GM18499 (cell line): ENCODE measurements around the gene MRGPRF.

Experiments
- ATAC-seq: cut with Tn5 transposase; IDR thresholded peaks from one replicate; pipeline ENCODE4 v1.9.1; 2021; ENCODE audit warnings: moderate number of reproducible peaks; ENCODE audit not compliant: insufficient read depth, unreplicated experiment

The MRGPRF gene

DNA sequence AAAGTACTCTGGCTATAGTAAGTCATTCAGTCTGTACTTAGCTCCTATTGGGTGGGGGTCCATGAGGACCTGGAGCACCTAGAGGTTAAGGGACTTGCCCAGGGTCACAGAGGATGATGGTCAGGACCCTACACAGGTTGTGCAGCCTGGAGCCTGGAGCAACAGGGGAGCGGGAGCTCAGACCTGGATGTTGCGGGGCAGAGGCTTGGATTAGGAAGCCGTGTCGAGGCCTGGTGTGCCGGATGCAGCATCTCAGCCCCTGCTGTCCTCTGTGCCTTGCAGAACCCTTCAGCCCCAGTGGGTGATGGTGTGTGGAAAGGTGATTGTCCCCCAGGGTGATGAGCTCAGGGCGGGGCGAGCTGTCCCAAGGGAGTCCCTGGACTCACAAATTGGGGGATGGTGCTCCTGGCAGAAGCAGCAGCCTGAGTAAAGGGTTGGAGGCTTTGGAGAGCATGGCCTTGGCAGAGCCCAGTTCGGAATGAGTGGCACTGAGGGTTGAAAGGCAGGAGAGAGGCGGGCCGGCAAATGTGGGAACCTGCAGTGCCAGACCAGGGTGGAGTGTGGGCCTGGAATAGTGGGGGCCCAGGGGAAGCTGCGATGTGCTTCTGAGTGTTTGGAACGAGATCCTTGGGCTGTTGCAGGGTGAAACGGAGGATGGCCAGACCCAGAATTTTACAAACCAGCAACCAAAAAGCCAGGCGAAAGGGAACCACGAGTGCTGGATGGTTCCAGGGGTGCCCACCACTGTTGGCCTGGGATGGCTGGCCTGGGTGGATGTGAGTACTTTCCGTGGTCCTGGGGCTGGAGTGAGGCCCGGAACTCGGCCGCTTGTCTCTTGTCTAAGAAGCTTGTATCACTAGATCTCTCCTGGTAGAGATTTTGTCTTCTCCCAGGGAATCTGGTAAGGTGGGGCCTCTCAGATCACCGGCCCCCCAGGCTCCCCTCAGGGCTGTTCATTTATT lies 38.6 kb upstream of the MRGPRF start:
- ATAC-seq: no peak

DNA sequence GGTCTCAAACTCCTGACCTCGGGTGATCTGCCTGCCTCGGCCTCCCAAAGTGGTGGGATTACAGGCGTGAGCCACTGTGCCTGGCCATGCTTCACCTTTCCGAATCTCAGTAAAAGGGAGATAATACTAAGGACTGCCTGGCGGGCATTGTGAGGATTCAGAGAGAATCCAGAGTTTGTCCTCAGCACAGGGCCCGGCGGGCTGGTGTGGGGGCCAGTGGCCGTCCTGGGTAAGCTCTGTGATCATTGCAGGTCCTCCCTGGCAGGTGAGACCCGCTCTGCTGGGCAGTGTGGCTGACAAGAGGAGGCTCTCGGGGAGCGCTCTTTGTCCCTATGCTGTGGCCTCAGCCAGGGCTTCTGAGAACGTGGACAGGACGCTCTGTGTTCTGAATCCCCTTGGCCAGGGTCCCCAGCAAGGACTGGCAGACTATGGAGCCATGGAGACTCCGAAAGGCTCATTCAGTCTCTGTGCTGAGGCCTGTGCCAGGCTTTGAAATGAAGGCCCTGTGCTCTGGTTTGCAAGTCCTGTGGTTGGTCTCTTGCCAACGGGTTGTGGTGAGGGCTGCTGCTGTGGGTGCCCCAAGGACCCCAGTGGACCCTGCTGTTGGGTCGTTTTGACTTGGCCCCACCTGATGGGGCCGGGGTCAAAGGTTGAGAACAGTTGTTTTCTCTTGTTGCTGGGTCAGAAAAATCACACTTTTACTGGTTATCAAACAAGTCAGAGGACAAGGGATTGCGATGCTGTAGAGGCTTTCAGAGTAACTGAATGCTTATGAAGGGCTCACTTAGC lies 37.7 kb upstream of the MRGPRF start:
- no peak for ATAC-seq

DNA sequence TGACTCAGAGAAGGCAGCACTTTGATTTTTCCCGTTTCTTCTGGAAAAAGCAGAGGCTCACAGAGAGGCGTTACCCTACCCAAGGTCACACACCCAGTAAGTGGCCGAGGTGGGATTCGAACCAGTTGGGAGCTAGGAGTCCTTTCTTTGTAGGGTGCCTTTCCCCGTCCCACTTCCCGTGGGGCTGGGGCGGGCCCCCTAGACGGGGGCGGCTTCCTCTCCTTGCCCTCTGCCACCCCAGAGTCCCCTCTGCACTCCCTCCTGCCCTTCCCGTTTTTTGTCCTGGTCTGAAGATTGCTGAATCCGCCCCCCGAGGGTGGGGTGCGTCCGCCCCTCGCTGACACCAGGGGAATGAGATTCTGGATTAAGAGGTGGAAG lies 36.4 kb upstream of the MRGPRF start:
- ATAC-seq: no peak

- ATAC-seq: peak; percentile 58
Observed at GRCh38 chr11:69048694-69049489, 35.8 kb upstream of the MRGPRF start, which contains the start of gene TPCN2. Gene TPCN2, plus strand, starts transcription at chr11:69048932. Its CDS starts 66 bp downstream, at chr11:69048998.

DNA sequence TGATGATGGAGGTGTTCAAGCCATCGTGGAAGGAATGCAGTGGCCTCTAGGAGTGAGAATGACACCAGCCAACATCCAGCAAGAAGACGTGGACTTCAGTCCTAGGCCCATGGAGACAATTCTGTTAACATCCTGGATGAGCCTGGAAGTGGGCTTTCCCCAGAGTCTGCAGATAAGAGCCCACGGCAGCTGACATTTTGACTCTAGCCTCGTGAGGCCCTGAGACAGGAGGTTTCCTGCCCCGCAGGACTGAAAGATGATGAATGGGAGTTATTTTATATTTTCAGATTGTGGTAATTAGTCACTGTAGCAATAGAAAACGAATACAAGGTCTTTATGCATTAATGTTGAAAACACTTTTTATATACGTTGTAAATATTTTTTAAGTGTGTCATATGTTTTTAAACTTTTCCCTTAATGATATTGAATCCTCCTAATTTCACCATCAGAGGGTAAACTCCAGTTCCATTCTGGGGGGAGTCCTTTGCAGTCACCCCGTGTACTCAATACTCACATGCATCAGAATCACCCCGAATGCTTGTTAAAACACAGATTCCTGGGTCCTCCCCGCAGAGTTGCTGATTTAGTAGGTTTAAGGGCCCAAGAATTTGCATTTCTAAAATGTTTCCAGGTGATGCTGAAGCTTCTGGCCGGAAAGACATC lies 35.1 kb upstream of the MRGPRF start:
- ATAC-seq: no peak

DNA sequence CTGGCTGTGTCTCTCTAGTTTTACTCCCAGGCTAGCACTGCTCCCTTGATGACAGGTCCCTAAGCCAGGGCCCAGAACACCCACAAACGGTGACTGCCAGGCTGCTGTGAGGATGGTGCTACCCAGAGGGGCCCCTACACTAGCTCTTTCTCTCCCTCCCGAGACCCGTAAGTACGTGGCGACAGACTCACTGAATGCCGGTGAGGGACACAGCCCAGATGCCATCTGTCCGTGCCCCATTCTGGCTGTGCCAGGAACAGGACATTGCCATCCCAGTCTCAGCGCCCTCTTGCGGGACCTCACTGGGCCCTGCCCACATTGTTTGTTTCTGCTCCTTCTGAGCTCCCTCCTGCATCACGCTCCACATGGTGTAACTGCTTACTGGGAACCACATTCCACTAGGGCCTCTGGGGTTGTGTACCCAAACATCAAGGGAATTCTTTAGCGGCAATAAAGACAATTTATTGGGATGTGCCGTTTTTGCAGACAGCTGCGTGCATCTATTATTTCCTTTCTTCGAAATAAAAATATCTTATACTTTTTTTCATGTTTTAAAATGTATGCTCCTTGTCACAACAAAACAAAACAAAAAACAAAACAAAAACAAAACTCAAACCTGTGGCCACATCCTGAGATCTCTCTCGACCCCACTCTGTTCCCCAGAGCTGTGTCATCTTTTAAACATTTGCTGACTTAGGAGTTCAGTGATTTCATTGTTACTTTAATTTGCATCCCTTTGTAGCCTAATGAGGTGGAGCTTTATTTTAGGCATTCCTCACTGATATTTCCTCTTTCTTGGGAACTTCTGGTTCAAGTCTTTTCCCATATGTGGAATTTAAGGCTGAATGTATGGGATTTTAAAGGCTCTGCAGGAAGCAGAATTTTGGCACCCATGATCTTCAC lies 31.3 kb upstream of the MRGPRF start:
- no peak for ATAC-seq

GRCh38 chr11:69041516-69041915 lies 28.5 kb upstream of the MRGPRF start:
- no peak for ATAC-seq

DNA sequence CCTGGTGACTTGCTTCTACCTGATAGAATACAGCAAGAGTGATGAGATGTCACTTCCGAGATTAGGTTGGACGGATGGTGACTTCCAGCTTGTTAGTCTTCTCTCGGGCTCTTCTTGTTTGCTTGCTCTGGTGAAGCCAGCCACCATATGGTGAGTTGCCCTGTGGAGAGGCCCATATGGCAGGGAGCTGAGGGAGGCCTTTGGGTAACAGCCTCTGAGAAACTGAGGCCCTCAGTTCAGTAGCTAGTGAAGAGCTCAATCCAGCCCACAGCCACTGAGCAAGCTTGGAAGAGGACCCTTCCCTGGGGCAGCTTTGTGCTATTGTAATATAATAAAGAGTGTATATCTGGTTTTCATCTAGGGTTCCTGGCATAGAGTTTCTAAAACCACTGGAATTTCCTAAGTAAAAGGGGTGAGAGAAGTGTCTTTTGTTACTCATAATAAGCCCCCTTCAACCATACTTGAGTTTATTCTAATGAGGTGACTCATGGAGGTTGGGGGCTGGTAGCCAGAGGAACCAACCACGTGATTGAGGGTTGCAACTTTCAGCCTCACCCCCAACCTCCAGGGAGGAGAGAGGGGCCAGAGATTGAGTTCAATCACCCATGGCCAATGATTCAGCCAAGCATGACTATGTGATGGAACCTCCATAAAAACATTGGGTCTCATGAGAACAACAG lies 27.7 kb upstream of the MRGPRF start:
- no peak for ATAC-seq

- no peak for ATAC-seq
Observed at GRCh38 chr11:69040051-69040450, 27.0 kb upstream of the MRGPRF start.

DNA sequence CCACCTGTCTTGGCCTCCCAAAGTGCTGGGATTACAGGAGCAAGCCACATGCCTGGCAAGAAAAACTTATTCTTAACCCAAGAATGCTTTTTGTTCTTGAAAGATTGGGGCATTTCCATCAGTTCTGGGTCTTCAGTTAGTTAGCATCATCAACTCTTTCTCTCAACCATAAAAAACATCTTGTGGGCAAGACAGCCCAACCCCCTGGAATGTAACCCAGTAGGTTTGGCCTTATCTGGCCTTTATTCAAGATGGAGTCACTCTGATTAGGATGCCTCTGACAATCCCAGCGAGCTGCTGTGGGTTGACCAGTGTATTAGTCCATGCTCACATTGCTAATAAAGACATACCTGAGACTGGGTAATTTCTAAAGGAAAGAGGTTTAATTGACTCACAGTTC lies 26.5 kb upstream of the MRGPRF start:
- no peak for ATAC-seq

GRCh38 chr11:69037544-69037943 lies 24.5 kb upstream of the MRGPRF start:
- ATAC-seq: no peak

DNA sequence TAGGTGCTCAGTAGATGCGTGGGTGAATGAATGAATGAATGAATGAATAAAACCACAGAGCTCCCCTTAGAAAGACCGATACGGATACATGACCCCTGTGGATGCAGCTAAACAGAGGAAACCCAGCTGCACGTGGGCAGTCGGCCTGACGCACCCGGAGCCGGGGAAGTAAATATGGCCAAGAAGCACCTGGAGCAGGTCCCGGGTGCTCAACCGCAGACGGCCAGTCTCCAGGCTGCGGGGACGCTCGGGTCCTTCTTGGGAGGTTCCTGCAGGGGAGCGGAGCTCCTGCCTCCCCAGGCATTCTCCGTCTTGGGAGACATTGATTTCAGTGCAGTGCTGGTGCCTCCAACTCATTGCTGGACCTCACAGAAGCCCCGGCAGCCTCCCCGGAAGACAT lies 24.0 kb upstream of the MRGPRF start:
- no peak for ATAC-seq

DNA sequence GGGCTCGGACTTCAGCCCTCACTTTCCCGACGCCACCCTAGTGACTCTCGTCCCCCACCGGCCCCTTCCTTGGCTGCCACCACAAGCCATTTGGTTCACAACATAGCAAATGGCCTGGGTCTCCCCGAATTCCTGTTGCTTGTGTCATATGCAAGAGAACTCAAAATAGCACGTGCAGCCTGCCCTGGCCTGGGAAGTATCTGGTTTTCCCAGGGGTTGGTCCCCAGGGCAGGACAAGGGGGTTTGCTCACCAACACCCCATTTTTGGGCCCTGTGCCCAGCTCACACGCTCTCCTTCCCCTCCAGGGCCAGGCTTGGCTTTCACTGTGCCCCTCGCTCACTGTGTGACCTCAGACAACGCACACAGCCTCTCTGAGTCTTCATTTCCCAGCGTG lies 22.9 kb upstream of the MRGPRF start:
- ATAC-seq: no peak

DNA sequence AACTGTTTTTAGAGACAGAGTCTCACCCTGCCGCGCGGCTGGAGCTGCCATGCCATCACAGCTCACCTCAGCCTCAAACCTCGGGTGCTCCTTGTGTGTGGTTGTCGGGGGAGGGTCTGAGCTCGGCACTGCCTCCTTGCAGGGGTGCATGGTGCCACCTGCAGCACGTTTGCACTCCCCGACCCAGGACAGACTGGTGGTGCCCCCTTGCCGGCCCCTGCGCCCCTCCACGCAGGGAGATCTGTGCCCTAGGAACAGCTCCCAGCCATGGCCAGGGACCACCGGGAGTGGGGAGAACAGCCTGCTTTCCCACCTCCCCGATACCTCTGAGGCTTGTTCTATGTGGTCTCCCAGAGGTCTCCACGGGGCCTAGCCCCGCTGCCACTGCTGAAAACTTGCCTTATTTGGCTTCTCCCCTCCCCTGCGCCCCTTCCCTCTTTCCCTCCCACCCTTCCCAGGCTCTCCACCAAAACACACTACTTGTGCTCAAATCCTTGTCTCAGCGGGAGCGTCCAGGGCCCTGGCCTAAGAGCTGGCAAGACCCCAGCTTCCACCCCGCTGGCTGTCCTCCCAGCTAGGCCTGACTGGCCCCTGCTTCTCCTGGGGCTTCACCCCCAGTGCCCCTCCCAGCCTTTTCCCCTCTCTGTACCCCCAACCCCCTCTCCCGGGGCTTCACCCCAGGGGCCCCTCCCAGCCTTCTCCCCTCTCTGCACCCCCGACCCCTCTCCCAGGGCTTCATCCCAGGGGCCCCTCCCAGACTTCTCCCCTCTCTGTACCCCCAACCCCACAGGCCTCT lies 22.3 kb upstream of the MRGPRF start:
- ATAC-seq: no peak

- no peak for ATAC-seq
Observed at GRCh38 chr11:69034123-69034867, 21.2 kb upstream of the MRGPRF start.

DNA sequence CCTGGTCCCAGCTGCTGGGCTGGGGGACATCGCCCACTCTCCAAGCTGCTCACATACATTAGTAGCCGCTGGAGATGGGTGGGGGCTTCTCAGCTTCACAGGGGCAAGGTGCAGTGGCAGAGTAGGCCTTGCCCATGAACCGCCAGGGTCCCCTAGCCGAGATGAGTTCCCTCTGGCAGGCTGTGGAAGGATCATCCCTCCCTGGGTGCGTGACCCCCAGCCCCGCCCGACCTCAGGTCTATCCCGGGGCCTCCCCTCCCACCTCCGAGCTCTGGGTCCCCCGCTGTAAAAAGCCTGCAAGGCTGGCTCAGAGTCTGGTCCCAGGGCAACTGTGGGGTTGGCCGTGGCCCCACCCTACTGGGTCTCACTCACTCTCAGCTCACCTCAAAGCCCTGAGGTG lies 20.4 kb upstream of the MRGPRF start:
- no peak for ATAC-seq

- ATAC-seq: no peak
Observed at GRCh38 chr11:69032833-69033232, 19.8 kb upstream of the MRGPRF start.
